ENCODE results near the gene ZNF512B. TPM values are rescaled to one million over a fixed set of nuclear protein-coding genes. Genes with fewer than 3 reads are reported as not detected.

The ZNF512B gene
- total RNA-seq, 1 donor from 2014 or later = 17.6 TPM

GRCh38 chr20:63911176-63911575 lies 58.6 kb downstream of the ZNF512B start:
- no peaks in the 10 kb centered on the region for H3K36me3 ChIP-seq
- intact Hi-C loops (cut with DNase I) = no loop called here
- DNase-seq (no peak), ATAC-seq (peak; percentile 56)
- H3K4me3 ChIP-seq = no peak overlapping the region
- TF ChIP-seq, protein P1, sequence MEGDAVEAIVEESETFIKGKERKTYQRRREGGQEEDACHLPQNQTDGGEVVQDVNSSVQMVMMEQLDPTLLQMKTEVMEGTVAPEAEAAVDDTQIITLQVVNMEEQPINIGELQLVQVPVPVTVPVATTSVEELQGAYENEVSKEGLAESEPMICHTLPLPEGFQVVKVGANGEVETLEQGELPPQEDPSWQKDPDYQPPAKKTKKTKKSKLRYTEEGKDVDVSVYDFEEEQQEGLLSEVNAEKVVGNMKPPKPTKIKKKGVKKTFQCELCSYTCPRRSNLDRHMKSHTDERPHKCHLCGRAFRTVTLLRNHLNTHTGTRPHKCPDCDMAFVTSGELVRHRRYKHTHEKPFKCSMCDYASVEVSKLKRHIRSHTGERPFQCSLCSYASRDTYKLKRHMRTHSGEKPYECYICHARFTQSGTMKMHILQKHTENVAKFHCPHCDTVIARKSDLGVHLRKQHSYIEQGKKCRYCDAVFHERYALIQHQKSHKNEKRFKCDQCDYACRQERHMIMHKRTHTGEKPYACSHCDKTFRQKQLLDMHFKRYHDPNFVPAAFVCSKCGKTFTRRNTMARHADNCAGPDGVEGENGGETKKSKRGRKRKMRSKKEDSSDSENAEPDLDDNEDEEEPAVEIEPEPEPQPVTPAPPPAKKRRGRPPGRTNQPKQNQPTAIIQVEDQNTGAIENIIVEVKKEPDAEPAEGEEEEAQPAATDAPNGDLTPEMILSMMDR (IDR thresholded peaks at IDR 0.05) = no peak
- no peaks in the 10 kb centered on the region for H3K27me3 ChIP-seq
- no peaks in the 10 kb centered on the region for H3K9me3 ChIP-seq
- H3K4me1 ChIP-seq = peaks cover 9% of the 10 kb centered on the region
- H3K27ac ChIP-seq = no peak overlapping the region

GRCh38 chr20:63908008-63908682 lies 61.6 kb downstream of the ZNF512B start:
- DNase-seq (no peak), ATAC-seq (no peak)
- Histone ChIP-seq H3K36me3 (no peaks in the 10 kb centered on the region), H3K9me3 (no peaks in the 10 kb centered on the region), H3K27me3 (no peaks in the 10 kb centered on the region), H3K4me1 (peaks cover 9% of the 10 kb centered on the region), H3K4me3 (no peak overlapping the region), H3K27ac (no peak overlapping the region)
- intact Hi-C loops (cut with DNase I) = no loop called here
- TF ChIP-seq, protein P1 (IDR thresholded peaks at IDR 0.05) = no peak

Small RNAs within 50 kb of the gene (microRNA-seq; reads per million reads assigned to microRNA genes)
- gene MIR1914 (ENCODE audit: borderline microRNAs expressed) (not detected), gene MIR647 (ENCODE audit: borderline microRNAs expressed) (not detected), gene MIR941-1 (ENCODE audit: borderline microRNAs expressed) (not detected), gene MIR941-2 (ENCODE audit: borderline microRNAs expressed) (not detected), gene MIR941-3 (ENCODE audit: borderline microRNAs expressed) (not detected), gene MIR941-4 (ENCODE audit: borderline microRNAs expressed) (not detected), gene MIR941-5 (ENCODE audit: borderline microRNAs expressed) (not detected)

Other genes starting within 250 kb of the ZNF512B start
- gene LIME1, start 233.3 kb downstream of the ZNF512B start, total RNA-seq = 7.8 TPM
- gene SLC2A4RG, start 230.2 kb downstream of the ZNF512B start, total RNA-seq = 64.1 TPM
- gene ZBTB46, start 138.7 kb downstream of the ZNF512B start, total RNA-seq = 19.7 TPM
- gene ABHD16B, start 108.4 kb downstream of the ZNF512B start, total RNA-seq = not detected
- gene TPD52L2, start 104.7 kb downstream of the ZNF512B start, total RNA-seq = 81.5 TPM
- 49.8 TPM for gene DNAJC5, start 74.8 kb downstream of the ZNF512B start, total RNA-seq
- gene UCKL1, start 13.5 kb downstream of the ZNF512B start, total RNA-seq = 38.9 TPM
- 4.3 TPM for gene SAMD10, start 9.7 kb upstream of the ZNF512B start, total RNA-seq
- gene PRPF6, start 11.2 kb upstream of the ZNF512B start, total RNA-seq = 58.9 TPM
- gene C20orf204, start 66.3 kb upstream of the ZNF512B start, total RNA-seq = 1.9 TPM
- gene SOX18, start 79.7 kb upstream of the ZNF512B start, total RNA-seq = 135 TPM
- gene TCEA2, start 93.3 kb upstream of the ZNF512B start, total RNA-seq = 40.2 TPM
- 40.8 TPM for gene RGS19, start 109.6 kb upstream of the ZNF512B start, total RNA-seq
- gene OPRL1, start 110.2 kb upstream of the ZNF512B start, total RNA-seq = 1.9 TPM
- gene LKAAEAR1, start 114.5 kb upstream of the ZNF512B start, total RNA-seq = not detected
- not detected for gene NPBWR2, start 137.6 kb upstream of the ZNF512B start, total RNA-seq
- gene MYT1, start 194.5 kb upstream of the ZNF512B start, total RNA-seq = 0.12 TPM